HepG2 (cell line): ENCODE data around the gene NME7. TPM values are rescaled to one million over a fixed set of nuclear protein-coding genes. Genes with fewer than 3 reads are reported as not detected.

Experiments
- ATAC-seq: fragments of 200-7000 bp; cut with Tn5 transposase; 3 replicates; pipeline ENCODE4 v1.9.1; 2020; ENCODE audit warnings: mild to moderate bottlenecking, moderate library complexity
- BruUV-seq: library from RNA; stranded (reverse); fragments of 400-500 nt; replicated peaks from 2 replicates; lab custom pipeline; 2021; lab: Mats Ljungman, UMichigan
- CTCF ChIA-PET: fragments of 300-600 bp; formaldehyde crosslinking; extraction: SDS; loops from one replicate; lab custom pipeline; 2021; ENCODE audit warnings: low total read pairs, inconsistent platforms, low intra/inter-chr PET ratio; lab: Yijun Ruan, JAX
- POLR2A ChIA-PET: fragments of 350-600 bp; sonication (Branson Sonifier 250); formaldehyde crosslinking; loops from one replicate; lab custom pipeline; 2020; ENCODE audit warnings: antibody characterized with exemption, inconsistent platforms; lab: Yijun Ruan, JAX
- DNase-seq: peaks from one replicate; pipeline ENCODE4 v3.0.0-alpha.2; 2015; ENCODE audit warnings: low spot score
- FAIRE-seq: peaks from 3 replicates; lab custom pipeline; 2011; peaks lifted over from hg19 to GRCh38; lab: Jason Lieb, UNC
- H2AFZ ChIP-seq: one replicate; pipeline ENCODE4 v1.6.1; 2011; ENCODE audit warnings: low read length, inconsistent platforms
- H3K27ac ChIP-seq: fragments of 300-600 bp; 3 replicates; pipeline ENCODE4 v1.8.0; 2011; ENCODE audit warnings: mixed run types, mild to moderate bottlenecking, mixed read lengths, low read length, inconsistent platforms; ENCODE audit not compliant: insufficient read depth; ENCODE audit errors: extremely low read length
- H3K27me3 ChIP-seq, 2 experiments: fragments of 200-600 bp in 1 of 2; 2 replicates in 1 of 2; 3 replicates in 1 of 2; pipeline versions ENCODE4 v1.6.0 to v1.8.0; 2011; ENCODE audit warnings: low read length in 2 of 2, mild to moderate bottlenecking in 2 of 2, moderate library complexity in 2 of 2, inconsistent platforms in 1 of 2; ENCODE audit not compliant: insufficient read depth in 2 of 2, control insufficient read depth in 1 of 2
- H3K36me3 ChIP-seq, 2 experiments: fragments of 200-600 bp in 1 of 2; replicated peaks in 1 of 2; 2 replicates in 1 of 2; 3 replicates in 1 of 2; pipeline versions ENCODE4 v1.5.1 to v1.8.0; 2011; ENCODE audit warnings: low read length in 2 of 2, inconsistent platforms in 1 of 2; ENCODE audit not compliant: insufficient read depth in 2 of 2, control insufficient read depth in 1 of 2
- H3K4me1 ChIP-seq: 2 replicates; pipeline ENCODE4 v1.5.1; 2012; ENCODE audit warnings: low read length, inconsistent platforms; ENCODE audit not compliant: insufficient read depth
- H3K4me2 ChIP-seq: 2 replicates; pipeline ENCODE4 v1.6.0; 2011; ENCODE audit warnings: low read depth, low read length, inconsistent platforms
- H3K4me3 ChIP-seq, 3 experiments: fragments of 200-600 bp in 1 of 3; sonication (generic), shearing (Covaris generic) in 1 of 3; replicated peaks in 1 of 3; 2 replicates each; pipeline ENCODE4 v1.5.1; 2011 to 2016; ENCODE audit warnings: low read length in 3 of 3, inconsistent platforms in 2 of 3, low read depth in 2 of 3, mild to moderate bottlenecking in 2 of 3, control low read depth in 1 of 3, mixed read lengths in 1 of 3; ENCODE audit not compliant: insufficient read depth in 1 of 3
- H3K79me2 ChIP-seq: one replicate; pipeline ENCODE4 v1.6.1; 2011; ENCODE audit warnings: low read length, inconsistent platforms; ENCODE audit not compliant: insufficient read depth
- H3K9ac ChIP-seq: 2 replicates; pipeline ENCODE4 v1.6.0; 2011; ENCODE audit warnings: mild to moderate bottlenecking, low read depth, low read length, inconsistent platforms; ENCODE audit not compliant: insufficient read depth
- H3K9me3 ChIP-seq: 2 replicates; pipeline ENCODE4 v1.5.1; 2012; ENCODE audit warnings: mild to moderate bottlenecking, low read length
- H4K20me1 ChIP-seq: 2 replicates; pipeline ENCODE4 v1.6.0; 2011; ENCODE audit warnings: inconsistent platforms, mild to moderate bottlenecking, low read length, moderate library complexity; ENCODE audit not compliant: insufficient read depth
- CAMTA2 ChIP-seq: sonication (generic); formaldehyde crosslinking; IDR thresholded peaks from 2 replicates; pipeline ENCODE4 v1.4.0; 2020; ENCODE audit warnings: mild to moderate bottlenecking, missing genetic modification reagents, borderline replicate concordance
- ESRRA ChIP-seq: sonication (generic); formaldehyde crosslinking; IDR thresholded peaks from 2 replicates; pipeline ENCODE4 v1.5.1; 2020; ENCODE audit warnings: mild to moderate bottlenecking, low read depth, missing genetic modification reagents
- ETV6 ChIP-seq: sonication (generic); formaldehyde crosslinking; conservative IDR thresholded peaks from 2 replicates; pipeline ENCODE4 v1.4.0; 2020; ENCODE audit warnings: missing genetic modification reagents
- MZF1 ChIP-seq: sonication (generic); formaldehyde crosslinking; IDR thresholded peaks from 2 replicates; pipeline ENCODE4 v1.8.1; 2023; ENCODE audit warnings: mild to moderate bottlenecking, missing genetic modification reagents, borderline replicate concordance
- NCOR1 ChIP-seq: fragments of 200-600 bp; sonication (generic); IDR thresholded peaks from 2 replicates; pipeline ENCODE4 v1.7.0; 2017; ENCODE audit warnings: antibody characterized with exemption, low read length, borderline replicate concordance
- NFE2L2 ChIP-seq: fragments of 150-350 bp; IDR thresholded peaks from 2 replicates; pipeline ENCODE4 v1.6.1; 2014; ENCODE audit warnings: low read length
- NFKB2 ChIP-seq: sonication (generic); formaldehyde crosslinking; IDR thresholded peaks from 2 replicates; pipeline ENCODE4 v1.4.0; 2020; ENCODE audit warnings: missing genetic modification reagents, borderline replicate concordance
- WGBS: methylation state at CpG from one replicate; pipeline ENCODE4 v1.1.6; 2017; ENCODE audit warnings: low lambda C conversion rate; 5-methylcytosine and 5-hydroxymethylcytosine counted together
- in situ Hi-C: cut with HindIII; loops from 2 replicates; pipeline ENCODE4 v1.10.0; 2017; ENCODE audit warnings: low pct_unique_long_range_greater_than_20kb; ENCODE audit not compliant: extremely low pct_ligation_motif_present
- intact Hi-C: fragments of 100-400 bp; cut with micrococcal nuclease; formaldehyde crosslinking; loops from one replicate; pipeline ENCODE4 v1.10.0; 2022; ENCODE audit not compliant: unreplicated experiment
- polyA plus RNA-seq, 8 experiments: library from polyadenylated mRNA; depleted of rRNA in 3 of 8; stranded (reverse) in 7 of 8; unstranded in 1 of 8; fragments of >200 nt; fragmentation: Illumina TruSeq in 4 of 8; extraction: Trizol in 4 of 8; gene quantifications; 2 replicates each; pipeline versions ENCODE4 v1.2.1 to v1.2.3, GENCODE V29; 2011 to 2016; ENCODE audit warnings: low read depth in 4 of 8, missing spikeins in 1 of 8, mixed read lengths in 1 of 8; ENCODE audit not compliant: insufficient read depth in 1 of 8
- total RNA-seq, 5 experiments: library from RNA; depleted of rRNA; stranded (reverse); fragments of >200 nt; fragmentation: Illumina TruSeq; extraction: Trizol; gene quantifications; 2 replicates each; pipeline ENCODE4 v1.2.3, GENCODE V29; 2016; ENCODE audit warnings: low read depth in 1 of 5
- TF ChIP-seq, protein P1 (sequence below): sonication (generic); formaldehyde crosslinking; IDR thresholded peaks from 2 replicates; pipeline ENCODE4 v1.5.1; 2020; ENCODE audit warnings: mild to moderate bottlenecking, missing genetic modification reagents
- TF ChIP-seq, protein P2 (sequence below): sonication (generic); formaldehyde crosslinking; IDR thresholded peaks from 2 replicates; pipeline ENCODE4 v1.4.0; 2020; ENCODE audit warnings: mild to moderate bottlenecking, missing genetic modification reagents
- TF ChIP-seq, protein P3 (sequence below): sonication (generic); formaldehyde crosslinking; IDR thresholded peaks from 2 replicates; pipeline ENCODE4 v1.4.0; 2020; ENCODE audit warnings: mild to moderate bottlenecking, low read depth, missing genetic modification reagents

NME7 gene
- total and polyA plus RNA-seq, 2 of the 13 experiments (the other 11 are each of a cell fraction or from before 2014, with no cell fraction given): 9.4 to 22.5 TPM

GRCh38 chr1:169105087-169105433, 262.5 kb downstream of the NME7 start (continued):
- TF ChIP-seq, protein P1, sequence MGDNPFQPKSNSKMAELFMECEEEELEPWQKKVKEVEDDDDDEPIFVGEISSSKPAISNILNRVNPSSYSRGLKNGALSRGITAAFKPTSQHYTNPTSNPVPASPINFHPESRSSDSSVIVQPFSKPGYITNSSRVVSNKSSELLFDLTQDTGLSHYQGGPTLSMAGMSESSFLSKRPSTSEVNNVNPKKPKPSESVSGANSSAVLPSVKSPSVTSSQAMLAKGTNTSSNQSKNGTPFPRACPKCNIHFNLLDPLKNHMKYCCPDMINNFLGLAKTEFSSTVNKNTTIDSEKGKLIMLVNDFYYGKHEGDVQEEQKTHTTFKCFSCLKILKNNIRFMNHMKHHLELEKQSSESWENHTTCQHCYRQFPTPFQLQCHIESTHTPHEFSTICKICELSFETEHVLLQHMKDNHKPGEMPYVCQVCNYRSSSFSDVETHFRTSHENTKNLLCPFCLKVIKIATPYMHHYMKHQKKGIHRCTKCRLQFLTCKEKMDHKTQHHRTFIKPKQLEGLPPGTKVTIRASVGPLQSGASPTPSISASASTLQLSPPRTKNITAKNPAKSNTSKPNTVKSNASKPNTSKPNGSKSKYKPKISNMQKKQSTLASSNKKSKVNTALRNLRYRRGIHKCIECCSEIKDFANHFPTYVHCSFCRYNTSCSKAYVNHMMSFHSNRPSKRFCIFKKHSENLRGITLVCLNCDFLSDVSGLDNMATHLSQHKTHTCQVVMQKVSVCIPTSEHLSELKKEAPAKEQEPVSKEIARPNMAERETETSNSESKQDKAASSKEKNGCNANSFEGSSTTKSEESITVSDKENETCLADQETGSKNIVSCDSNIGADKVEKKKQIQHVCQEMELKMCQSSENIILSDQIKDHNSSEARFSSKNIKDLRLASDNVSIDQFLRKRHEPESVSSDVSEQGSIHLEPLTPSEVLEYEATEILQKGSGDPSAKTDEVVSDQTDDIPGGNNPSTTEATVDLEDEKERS (CRISPR knock-in tag): 0 out of 2 replicates have a peak, but pooled peaks have one; percentile 22
- no peak for TF ChIP-seq ETV6 (CRISPR knock-in tag)
- TF ChIP-seq CAMTA2 (CRISPR knock-in tag): 0 out of 2 replicates have a peak, but pooled peaks have one; percentile 55
- 0 out of 2 replicates have a peak, but pooled peaks have one; percentile 13 for TF ChIP-seq MZF1 (CRISPR knock-in tag)
- TF ChIP-seq, protein P2, sequence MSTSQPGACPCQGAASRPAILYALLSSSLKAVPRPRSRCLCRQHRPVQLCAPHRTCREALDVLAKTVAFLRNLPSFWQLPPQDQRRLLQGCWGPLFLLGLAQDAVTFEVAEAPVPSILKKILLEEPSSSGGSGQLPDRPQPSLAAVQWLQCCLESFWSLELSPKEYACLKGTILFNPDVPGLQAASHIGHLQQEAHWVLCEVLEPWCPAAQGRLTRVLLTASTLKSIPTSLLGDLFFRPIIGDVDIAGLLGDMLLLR (CRISPR knock-in tag): 0 out of 2 replicates have a peak, but pooled peaks have one; percentile 29
- TF ChIP-seq NFE2L2: peak; percentile 57; the same call in 1 of the 2 replicates

DNA sequence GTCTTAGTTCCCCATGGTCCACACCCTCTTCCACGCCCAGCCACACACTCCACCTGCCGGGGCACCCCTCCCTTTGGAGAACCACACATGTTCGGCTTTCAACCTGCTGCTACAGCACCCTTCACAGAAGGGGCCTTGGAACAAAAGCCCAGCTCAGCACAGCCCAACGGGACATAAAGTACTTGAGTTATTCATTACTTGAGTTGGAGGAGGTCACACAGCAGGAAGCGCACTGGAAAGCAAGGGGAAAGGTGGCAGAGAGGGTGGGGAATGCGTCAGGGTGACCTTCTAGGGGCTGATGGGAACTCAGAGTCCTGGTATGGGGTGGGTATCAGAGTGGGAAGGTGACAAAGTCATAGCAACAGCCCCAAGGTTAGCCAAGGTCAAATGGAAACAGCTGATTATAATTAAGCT, 264.1 kb downstream of the NME7 start:
- in situ Hi-C loops: no loop called here
- ATAC-seq: no peak

More for the DNA sequence above, 264.1 kb downstream of the NME7 start:
- Histone ChIP-seq H3K4me3 (no peak overlapping the region), H3K36me3 (no peaks in the 10 kb centered on the region), H3K9ac (0 out of 2 replicates have a peak overlapping the region, but pooled peaks have one; percentile 17), H3K4me2 (peak overlapping the region; percentile 59), H3K79me2 (peaks cover 20% of the 10 kb centered on the region), H3K27ac (peak overlapping the region; percentile 22), H4K20me1 (peaks cover 12% of the 10 kb centered on the region), H3K27me3 (no peaks in the 10 kb centered on the region; a peak in 1 of 5 replicates), H3K9me3 (no peaks in the 10 kb centered on the region), H2AFZ (no peak overlapping the region), H3K4me1 (peaks cover 58% of the 10 kb centered on the region)
- FAIRE-seq: no peak
- ChIA-PET POLR2A (interaction anchor here (0.7 to 1.5 kb wide), 4 partner anchors 13 to 270 kb away, joined by 3 to 4 read pairs (median 3); no protein-coding TSS in a partner anchor), CTCF (no interaction called here)
- TF ChIP-seq NCOR1 (no peak), ESRRA (CRISPR knock-in tag) (0 out of 2 replicates have a peak, but pooled peaks have one; percentile 26), NFKB2 (no peak)
- TF ChIP-seq, protein P3, sequence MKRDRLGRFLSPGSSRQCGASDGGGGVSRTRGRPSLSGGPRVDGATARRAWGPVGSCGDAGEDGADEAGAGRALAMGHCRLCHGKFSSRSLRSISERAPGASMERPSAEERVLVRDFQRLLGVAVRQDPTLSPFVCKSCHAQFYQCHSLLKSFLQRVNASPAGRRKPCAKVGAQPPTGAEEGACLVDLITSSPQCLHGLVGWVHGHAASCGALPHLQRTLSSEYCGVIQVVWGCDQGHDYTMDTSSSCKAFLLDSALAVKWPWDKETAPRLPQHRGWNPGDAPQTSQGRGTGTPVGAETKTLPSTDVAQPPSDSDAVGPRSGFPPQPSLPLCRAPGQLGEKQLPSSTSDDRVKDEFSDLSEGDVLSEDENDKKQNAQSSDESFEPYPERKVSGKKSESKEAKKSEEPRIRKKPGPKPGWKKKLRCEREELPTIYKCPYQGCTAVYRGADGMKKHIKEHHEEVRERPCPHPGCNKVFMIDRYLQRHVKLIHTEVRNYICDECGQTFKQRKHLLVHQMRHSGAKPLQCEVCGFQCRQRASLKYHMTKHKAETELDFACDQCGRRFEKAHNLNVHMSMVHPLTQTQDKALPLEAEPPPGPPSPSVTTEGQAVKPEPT (CRISPR knock-in tag): no peak
- whole genome bisulfite sequencing: 69% methylated on average over 6 of the region's 6 CpGs
- no peak for DNase-seq
- no TSS peak for BruUV-seq
- intact Hi-C loops: loop anchor here (10.0 kb wide), 3 partner anchors 99 to 381 kb away; partner anchors contain the start of gene SLC19A2
